Endothelial cell of umbilical vein (primary cell): ENCODE results near the gene GRID1. TPM values are rescaled to one million over a fixed set of nuclear protein-coding genes. Genes with fewer than 3 reads are reported as not detected.

Experiments
- BruUV-seq: library from RNA; stranded (reverse); fragments of 400-500 nt; replicated peaks from 2 replicates; lab custom pipeline; 2021; lab: Mats Ljungman, UMichigan
- CTCF ChIA-PET: fragments of 300-600, 350-600 bp; sonication (Branson Sonifier 250); formaldehyde crosslinking; loops from one replicate; lab custom pipeline; 2021; ENCODE audit warnings: antibody characterized with exemption, inconsistent platforms; lab: Charles Lee
- POLR2A ChIA-PET: fragments of 300-600, 350-600 bp; sonication (Branson Sonifier 250); formaldehyde crosslinking; loops from one replicate; lab custom pipeline; 2021; ENCODE audit warnings: antibody characterized with exemption, inconsistent platforms; lab: Charles Lee
- DNase-seq: peaks from one replicate; pipeline ENCODE4 v3.0.0-alpha.2; 2011; ENCODE audit warnings: low read depth, low spot score
- FAIRE-seq: peaks from 2 replicates; lab custom pipeline; 2011; peaks lifted over from hg19 to GRCh38; lab: Jason Lieb, UNC
- H2AFZ ChIP-seq: 2 replicates; pipeline ENCODE4 v1.6.0; 2012; ENCODE audit warnings: low read depth, low read length, control low read depth, inconsistent platforms
- H3K27ac ChIP-seq: 2 replicates; pipeline ENCODE4 v1.5.1; 2011; ENCODE audit warnings: low read depth, mild to moderate bottlenecking, control low read depth, low read length, moderate library complexity; ENCODE audit not compliant: insufficient read depth
- H3K27me3 ChIP-seq, 2 experiments: 2 replicates each; pipeline versions ENCODE4 v1.6.0 to v1.6.1; 2011; ENCODE audit warnings: low read length in 2 of 2, mixed read lengths in 1 of 2; ENCODE audit not compliant: control insufficient read depth in 2 of 2, insufficient read depth in 2 of 2
- H3K36me3 ChIP-seq, 2 experiments: 2 replicates in 1 of 2; 3 replicates in 1 of 2; pipeline ENCODE4 v1.5.1; 2011; ENCODE audit warnings: low read length in 2 of 2, mild to moderate bottlenecking in 1 of 2, moderate library complexity in 1 of 2; ENCODE audit not compliant: control insufficient read depth in 2 of 2, insufficient read depth in 2 of 2; ENCODE audit errors: extremely low read depth in 1 of 2
- H3K4me1 ChIP-seq: 3 replicates; pipeline ENCODE4 v1.5.1; 2011; ENCODE audit warnings: mild to moderate bottlenecking, low read length; ENCODE audit not compliant: control insufficient read depth, insufficient read depth; ENCODE audit errors: extremely low read depth
- H3K4me2 ChIP-seq: 2 replicates; pipeline ENCODE4 v1.6.1; 2011; ENCODE audit warnings: low read length, control low read depth, mixed read lengths; ENCODE audit not compliant: insufficient read depth
- H3K4me3 ChIP-seq, 3 experiments: fragments of 200-600 bp in 1 of 3; sonication (generic), shearing (Covaris generic) in 1 of 3; replicated peaks in 1 of 3; 2 replicates each; pipeline ENCODE4 v1.5.1; 2011 to 2016; ENCODE audit warnings: control low read depth in 3 of 3, low read length in 3 of 3, mild to moderate bottlenecking in 2 of 3, inconsistent platforms in 1 of 3, low read depth in 1 of 3, moderate library complexity in 1 of 3; ENCODE audit not compliant: insufficient read depth in 1 of 3
- H3K79me2 ChIP-seq: 2 replicates; pipeline ENCODE4 v1.6.0; 2012; ENCODE audit warnings: low read length, inconsistent platforms; ENCODE audit not compliant: control insufficient read depth, insufficient read depth
- H3K9ac ChIP-seq: replicated peaks from 2 replicates; pipeline ENCODE3; 2011; ENCODE audit warnings: low read length, control low read depth; ENCODE audit not compliant: insufficient read depth; ENCODE audit errors: extremely low read depth
- H3K9me1 ChIP-seq: replicated peaks from 3 replicates; pipeline ENCODE4 v1.6.0; 2011; ENCODE audit warnings: mild to moderate bottlenecking, low read length; ENCODE audit not compliant: control insufficient read depth, insufficient read depth; ENCODE audit errors: extremely low read depth
- H3K9me3 ChIP-seq: replicated peaks from 2 replicates; pipeline ENCODE4 v1.5.1; 2012; ENCODE audit warnings: low read length, inconsistent platforms; ENCODE audit not compliant: control insufficient read depth, insufficient read depth
- H4K20me1 ChIP-seq: replicated peaks from 2 replicates; pipeline ENCODE3; 2011; ENCODE audit warnings: mild to moderate bottlenecking, low read length; ENCODE audit not compliant: control insufficient read depth, insufficient read depth; ENCODE audit errors: extremely low read depth
- EZH2 ChIP-seq: IDR thresholded peaks from 2 replicates; pipeline ENCODE4 v1.6.1; 2012; ENCODE audit warnings: borderline replicate concordance, low read depth, mild to moderate bottlenecking, moderate library complexity, low read length, inconsistent platforms; ENCODE audit not compliant: severe bottlenecking
- FOS ChIP-seq: IDR thresholded peaks from 2 replicates; pipeline ENCODE4 v1.6.1; 2011; ENCODE audit warnings: mild to moderate bottlenecking, low read length, moderate library complexity, borderline replicate concordance; ENCODE audit not compliant: insufficient read depth
- GATA2 ChIP-seq: IDR thresholded peaks from 2 replicates; pipeline ENCODE4 v1.7.0; 2011; ENCODE audit warnings: low read depth, mild to moderate bottlenecking, moderate library complexity, mixed read lengths, low read length; ENCODE audit not compliant: insufficient read length, insufficient read depth
- JUN ChIP-seq: IDR thresholded peaks from 2 replicates; pipeline ENCODE4 v1.6.1; 2011; ENCODE audit warnings: borderline replicate concordance, low read depth; ENCODE audit not compliant: insufficient read length, insufficient read depth
- MYC ChIP-seq: IDR thresholded peaks from one replicate; pipeline ENCODE4 v1.6.1; 2011; ENCODE audit warnings: mild to moderate bottlenecking, low read depth, low read length
- POLR2A ChIP-seq: IDR thresholded peaks from 2 replicates; pipeline ENCODE4 v1.6.1; 2012; ENCODE audit warnings: low read depth, mild to moderate bottlenecking, control low read depth, low read length
- POLR2AphosphoS5 ChIP-seq: IDR thresholded peaks from 2 replicates; pipeline ENCODE4 v1.6.1; 2012; ENCODE audit warnings: low read depth, mild to moderate bottlenecking, control low read depth, low read length, moderate library complexity; ENCODE audit not compliant: insufficient read depth
- dilution Hi-C: fragments of 300-500 bp; cut with MboI; formaldehyde crosslinking; loops from one replicate; pipeline ENCODE4 v1.15.0; 2019; ENCODE audit warnings: low sequenced_read_pairs; ENCODE audit not compliant: extremely low pct_ligation_motif_present
- intact Hi-C: fragments of 100-400 bp; cut with micrococcal nuclease; formaldehyde crosslinking; loops from one replicate; pipeline ENCODE4 v1.10.0; 2022
- polyA plus RNA-seq, 4 experiments: library from polyadenylated mRNA; depleted of rRNA in 3 of 4; stranded (reverse) in 3 of 4; unstranded in 1 of 4; fragments of >200 nt; gene quantifications; 2 replicates each; pipeline versions ENCODE4 v1.2.1 to v1.2.3, GENCODE V29; 2011 to 2012; ENCODE audit warnings: missing spikeins in 1 of 4
- total RNA-seq: library from RNA; stranded (reverse); gene quantifications from 2 replicates; pipeline ENCODE4 v1.2.3, GENCODE V29; 2021
- TF ChIP-seq, protein P1 (sequence below): IDR thresholded peaks from 2 replicates; pipeline ENCODE4 v1.6.1; 2011; ENCODE audit not compliant: insufficient read depth, insufficient read length
- TF ChIP-seq, protein P2 (sequence below), 2 donors: IDR thresholded peaks; 1 replicate in 1 of 2; 2 replicates in 1 of 2; pipeline ENCODE4 v1.5.1; 2011; ENCODE audit warnings: low read length in 2 of 2, mild to moderate bottlenecking in 2 of 2, moderate library complexity in 2 of 2, control low read depth in 1 of 2, inconsistent platforms in 1 of 2, low read depth in 1 of 2; ENCODE audit not compliant: insufficient read depth in 1 of 2; ENCODE audit errors: extremely low read depth in 1 of 2

GRID1 gene
- total and polyA plus RNA-seq, 2 donors (not counting 3 experiments of a cell fraction or from before 2014, with no cell fraction given) = not detected

DNA sequence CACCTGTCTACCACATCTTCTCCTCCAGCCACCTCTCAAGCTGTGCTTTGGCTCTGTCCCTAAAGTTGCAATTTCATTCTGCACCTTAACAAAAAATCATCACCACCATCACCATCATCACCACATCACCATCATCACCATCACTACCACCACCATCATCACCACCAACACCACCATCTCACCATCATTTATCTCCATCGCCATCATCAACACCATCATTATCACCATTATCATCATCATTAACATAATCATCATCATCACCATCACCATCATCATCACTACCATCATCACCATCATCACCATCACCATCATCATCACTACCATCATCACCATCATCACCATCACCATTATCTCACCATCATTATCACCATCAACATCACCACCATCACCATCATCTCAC, 245.4 kb downstream of the GRID1 start:
- peaks cover 2% of the 10 kb centered on the region for H3K9me3 ChIP-seq
- DNase-seq (no peak), FAIRE-seq (peak; percentile 12)
- intact Hi-C loops (no loop called here), dilution Hi-C loops (no loop called here)
- POLR2A ChIA-PET = no interaction called here
- no peak overlapping the region for H3K4me2 ChIP-seq
- CTCF ChIA-PET = no interaction called here
- H3K79me2 ChIP-seq = no peaks in the 10 kb centered on the region
- H3K9me1 ChIP-seq = no peaks in the 10 kb centered on the region
- H2AFZ ChIP-seq = no peak overlapping the region
- no peak overlapping the region for H3K9ac ChIP-seq
- H3K27me3 ChIP-seq = no peaks in the 10 kb centered on the region
- H3K36me3 ChIP-seq = no peaks in the 10 kb centered on the region
- no peak overlapping the region for H3K27ac ChIP-seq
- no TSS peak for BruUV-seq
- no peaks in the 10 kb centered on the region for H4K20me1 ChIP-seq
- TF ChIP-seq FOS (no peak), POLR2AphosphoS5 (no peak), POLR2A (no peak), JUN (no peak), MYC (no peak), EZH2 (no peak), GATA2 (no peak)
- TF ChIP-seq, protein P1, sequence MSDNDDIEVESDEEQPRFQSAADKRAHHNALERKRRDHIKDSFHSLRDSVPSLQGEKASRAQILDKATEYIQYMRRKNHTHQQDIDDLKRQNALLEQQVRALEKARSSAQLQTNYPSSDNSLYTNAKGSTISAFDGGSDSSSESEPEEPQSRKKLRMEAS = no peak
- TF ChIP-seq, protein P2, sequence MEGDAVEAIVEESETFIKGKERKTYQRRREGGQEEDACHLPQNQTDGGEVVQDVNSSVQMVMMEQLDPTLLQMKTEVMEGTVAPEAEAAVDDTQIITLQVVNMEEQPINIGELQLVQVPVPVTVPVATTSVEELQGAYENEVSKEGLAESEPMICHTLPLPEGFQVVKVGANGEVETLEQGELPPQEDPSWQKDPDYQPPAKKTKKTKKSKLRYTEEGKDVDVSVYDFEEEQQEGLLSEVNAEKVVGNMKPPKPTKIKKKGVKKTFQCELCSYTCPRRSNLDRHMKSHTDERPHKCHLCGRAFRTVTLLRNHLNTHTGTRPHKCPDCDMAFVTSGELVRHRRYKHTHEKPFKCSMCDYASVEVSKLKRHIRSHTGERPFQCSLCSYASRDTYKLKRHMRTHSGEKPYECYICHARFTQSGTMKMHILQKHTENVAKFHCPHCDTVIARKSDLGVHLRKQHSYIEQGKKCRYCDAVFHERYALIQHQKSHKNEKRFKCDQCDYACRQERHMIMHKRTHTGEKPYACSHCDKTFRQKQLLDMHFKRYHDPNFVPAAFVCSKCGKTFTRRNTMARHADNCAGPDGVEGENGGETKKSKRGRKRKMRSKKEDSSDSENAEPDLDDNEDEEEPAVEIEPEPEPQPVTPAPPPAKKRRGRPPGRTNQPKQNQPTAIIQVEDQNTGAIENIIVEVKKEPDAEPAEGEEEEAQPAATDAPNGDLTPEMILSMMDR (IDR thresholded peaks at IDR 0.05; ENCODE audit: extremely low read depth in 1 of 2, insufficient read depth in 1 of 2, low read depth in 1 of 2, low read length in 2 of 2) = no peak
- H3K4me1 ChIP-seq = no peaks in the 10 kb centered on the region
- H3K4me3 ChIP-seq = no peak overlapping the region
